HG02981 (cell line): ENCODE measurements around the gene SHISA9.
"Not testable (repeated sequence)": the region's sequence is repeated elsewhere in the genome, so short reads cannot be mapped to it uniquely, and the experiment has no call there.

Experiments
- ATAC-seq: cut with Tn5 transposase; IDR thresholded peaks from one replicate; pipeline ENCODE4 v1.9.1; 2021; ENCODE audit warnings: mild to moderate bottlenecking, moderate library complexity; ENCODE audit not compliant: unreplicated experiment

Gene SHISA9

GRCh38 chr16:12901597-12902461 lies at the start of gene SHISA9:
Gene SHISA9, plus strand, starts transcription at chr16:12901598.
- ATAC-seq: no peak

GRCh38 chr16:12853972-12854371 lies 47.4 kb upstream of the SHISA9 start:
- ATAC-seq: no peak

- ATAC-seq: not testable (repeated sequence)
These were observed 44.0 kb upstream of the SHISA9 start for GRCh38 chr16:12857435-12857834.

GRCh38 chr16:12862327-12862726 lies 39.1 kb upstream of the SHISA9 start:
- no peak for ATAC-seq

GRCh38 chr16:12862941-12863340 lies 38.5 kb upstream of the SHISA9 start:
- ATAC-seq: no peak

GRCh38 chr16:12866981-12867551 lies 34.3 kb upstream of the SHISA9 start:
- no peak for ATAC-seq

- ATAC-seq: no peak
These were observed 33.2 kb upstream of the SHISA9 start for GRCh38 chr16:12868169-12868568.

GRCh38 chr16:12868788-12869187 lies 32.6 kb upstream of the SHISA9 start:
- ATAC-seq: no peak

GRCh38 chr16:12869698-12870427 lies 31.5 kb upstream of the SHISA9 start:
- ATAC-seq: no peak

GRCh38 chr16:12871784-12872183 lies 29.6 kb upstream of the SHISA9 start:
- no peak for ATAC-seq

GRCh38 chr16:12874186-12874585 lies 27.2 kb upstream of the SHISA9 start:
- no peak for ATAC-seq

- no peak for ATAC-seq
These were observed 24.6 kb upstream of the SHISA9 start for GRCh38 chr16:12876778-12877177.

- ATAC-seq: no peak
These were observed 22.4 kb upstream of the SHISA9 start for GRCh38 chr16:12878973-12879372.

GRCh38 chr16:12879812-12880211 lies 21.6 kb upstream of the SHISA9 start:
- no peak for ATAC-seq

GRCh38 chr16:12881182-12881581 lies 20.2 kb upstream of the SHISA9 start:
- ATAC-seq: no peak

- no peak for ATAC-seq
These were observed 19.7 kb upstream of the SHISA9 start for GRCh38 chr16:12881740-12882139.

- no peak for ATAC-seq
These were observed 15.7 kb upstream of the SHISA9 start for GRCh38 chr16:12885742-12886141.

GRCh38 chr16:12891836-12892235 lies 9.6 kb upstream of the SHISA9 start:
- ATAC-seq: no peak

- ATAC-seq: no peak
These were observed 8.2 kb upstream of the SHISA9 start for GRCh38 chr16:12893050-12893750.

- no peak for ATAC-seq
These were observed 4.8 kb upstream of the SHISA9 start for GRCh38 chr16:12896562-12896961.

GRCh38 chr16:12898551-12898950 lies 2.8 kb upstream of the SHISA9 start:
- ATAC-seq: no peak
